Lower lobe of right lung (tissue), 2 donors: ENCODE data around the gene JCAD. TPM values are rescaled to one million over a fixed set of nuclear protein-coding genes. Genes with fewer than 3 reads are reported as not detected.
"Not testable (repeated sequence)": the region's sequence is repeated elsewhere in the genome, so short reads cannot be mapped to it uniquely, and the experiment has no call there.

Source experiments
- ATAC-seq, 2 donors: fragments of 200-7000 bp; cut with Tn5 transposase; one replicate each; pipeline ENCODE4 v1.9.1; 2020 to 2022; ENCODE audit warnings: mild to moderate bottlenecking in 2 of 2, moderate library complexity in 2 of 2
- DNase-seq: peaks from one replicate; pipeline ENCODE4 v3.0.0-alpha.2; 2020
- H3K27ac ChIP-seq: fragments of 200-600 bp; one replicate; pipeline ENCODE4 v1.8.0; 2022
- H3K27me3 ChIP-seq: fragments of 200-600 bp; one replicate; pipeline ENCODE4 v1.8.0; 2022; ENCODE audit warnings: low read depth
- H3K36me3 ChIP-seq: fragments of 200-600 bp; one replicate; pipeline ENCODE4 v1.8.0; 2022; ENCODE audit warnings: mild to moderate bottlenecking
- H3K4me1 ChIP-seq: fragments of 200-600 bp; one replicate; pipeline ENCODE4 v1.8.0; 2022
- H3K4me3 ChIP-seq: fragments of 200-600 bp; one replicate; pipeline ENCODE4 v1.8.0; 2022; ENCODE audit warnings: mild to moderate bottlenecking
- H3K9me3 ChIP-seq: fragments of 200-600 bp; one replicate; pipeline ENCODE4 v1.8.0; 2022
- CTCF ChIP-seq: fragments of 200-600 bp; IDR thresholded peaks from one replicate; pipeline ENCODE4 v1.8.0; 2022; ENCODE audit warnings: antibody characterized with exemption, mild to moderate bottlenecking
- intact Hi-C: fragments of 100-400 bp; cut with DNase I; formaldehyde crosslinking; loops from one replicate; pipeline ENCODE4 v1.11.0; 2022
- total RNA-seq: library from RNA; stranded (reverse); fragmentation: NEBNext Ultra II Directional; extraction: Animal tissue kit (Norgen Biotek cat#: 25700); gene quantifications from one replicate; pipeline ENCODE4 v1.2.1, GENCODE V29; 2021
- donor health status: DM: no; HTN: yes; CAD: no; lungs with severe emphysema.

JCAD gene
- total RNA-seq, 1 donor from 2014 or later, result 101 TPM

GRCh38 chr10:30028738-30029030, 30.7 kb downstream of the JCAD start:
- TF ChIP-seq CTCF, result no peak
- Histone ChIP-seq H3K27me3 (peaks cover 3% of the 10 kb centered on the region), H3K36me3 (peaks cover 19% of the 10 kb centered on the region), H3K9me3 (no peaks in the 10 kb centered on the region), H3K27ac (peak overlapping the region; percentile 81), H3K4me1 (peaks cover 55% of the 10 kb centered on the region), H3K4me3 (no peak overlapping the region)
- ATAC-seq (no peak), DNase-seq (no peak)
- intact Hi-C loops, result no loop called here

GRCh38 chr10:30028006-30028737, 31.2 kb downstream of the JCAD start:
- TF ChIP-seq CTCF, result no peak
- Histone ChIP-seq H3K9me3 (no peaks in the 10 kb centered on the region), H3K27ac (peak overlapping the region; percentile 81), H3K36me3 (peaks cover 23% of the 10 kb centered on the region), H3K4me3 (peak overlapping the region; percentile 30), H3K27me3 (peaks cover 3% of the 10 kb centered on the region), H3K4me1 (peaks cover 55% of the 10 kb centered on the region)
- DNase-seq (peak; percentile 60), ATAC-seq (peak; percentile 52 to 56)
- intact Hi-C loops, result no loop called here

GRCh38 chr10:30027057-30028005, 32.1 kb downstream of the JCAD start:
- Histone ChIP-seq H3K4me1 (peaks cover 50% of the 10 kb centered on the region), H3K36me3 (peaks cover 23% of the 10 kb centered on the region), H3K27ac (peak overlapping the region; percentile 81), H3K9me3 (no peaks in the 10 kb centered on the region), H3K4me3 (peak overlapping the region; percentile 30), H3K27me3 (peaks cover 3% of the 10 kb centered on the region)
- DNase-seq, result peak; percentile 74
- TF ChIP-seq CTCF, result no peak
- intact Hi-C loops, result no loop called here
- peak; percentile 83 to 85 for ATAC-seq

- intact Hi-C loops, result no loop called here
- Histone ChIP-seq H3K27ac (peak overlapping the region; percentile 81), H3K4me1 (peaks cover 50% of the 10 kb centered on the region), H3K9me3 (no peaks in the 10 kb centered on the region), H3K4me3 (no peak overlapping the region), H3K36me3 (peaks cover 23% of the 10 kb centered on the region), H3K27me3 (peaks cover 3% of the 10 kb centered on the region)
- TF ChIP-seq CTCF, result no peak
- peak in 1 of 2 donors; percentile 11 for ATAC-seq
- no peak for DNase-seq
Observed at GRCh38 chr10:30026578-30026977, 32.8 kb downstream of the JCAD start.

GRCh38 chr10:30026080-30026479, 33.3 kb downstream of the JCAD start:
- Histone ChIP-seq H3K9me3 (no peaks in the 10 kb centered on the region), H3K27me3 (peaks cover 3% of the 10 kb centered on the region), H3K4me1 (peaks cover 50% of the 10 kb centered on the region), H3K4me3 (no peak overlapping the region), H3K27ac (peak overlapping the region; percentile 81), H3K36me3 (peaks cover 23% of the 10 kb centered on the region)
- ATAC-seq (no peak), DNase-seq (no peak)
- TF ChIP-seq CTCF, result no peak
- intact Hi-C loops, result no loop called here

- intact Hi-C loops, H3K4me3 ChIP-seq, H3K27ac ChIP-seq, H3K9me3 ChIP-seq, ATAC-seq, DNase-seq, H3K27me3 ChIP-seq: not testable (repeated sequence)
- Histone ChIP-seq H3K36me3 (peaks cover 23% of the 10 kb centered on the region), H3K4me1 (peaks cover 48% of the 10 kb centered on the region)
Observed at GRCh38 chr10:30025428-30025827, 34.0 kb downstream of the JCAD start.
